ENCODE results near the gene CHID1.

- TF ChIP-seq TGIF2 (CRISPR knock-in tag; IDR thresholded peaks at IDR 0.05) (no peak), JUNB (CRISPR knock-in tag; conservative IDR thresholded peaks at IDR 0.05) (no peak), CREB1 (IDR thresholded peaks at IDR 0.05) (no peak), CREB1 (CRISPR knock-in tag; IDR thresholded peaks at IDR 0.05) (no peak), ZFP1 (CRISPR knock-in tag; IDR thresholded peaks at IDR 0.05) (no peak), NONO (IDR thresholded peaks at IDR 0.05; ENCODE audit: low read depth in 2 of 2, low read length in 1 of 2) (no peak)
Measured at GRCh38 chr11:931385-931784, 20.8 kb upstream of the CHID1 start.
